Omental fat pad (tissue), 4 donors: Measurements from ENCODE around the gene CPT2. TPM values are rescaled to one million over a fixed set of nuclear protein-coding genes. Genes with fewer than 3 reads are reported as not detected.
"Not testable (repeated sequence)": the region's sequence is repeated elsewhere in the genome, so short reads cannot be mapped to it uniquely, and the experiment has no call there.

ENCODE experiments used
- ATAC-seq: fragments of 150-250 bp; one replicate; pipeline ENCODE4 v1.9.1; 2016; ENCODE audit warnings: mild to moderate bottlenecking, moderate library complexity; ENCODE audit not compliant: low FRiP score
- DNase-seq: peaks from one replicate; pipeline ENCODE4 v3.0.0-alpha.2; 2019; ENCODE audit warnings: low spot score
- total RNA-seq, 4 donors: library from RNA; depleted of rRNA; stranded (reverse); fragments of >200 nt; gene quantifications; one replicate each; pipeline ENCODE4 v1.1.0, GENCODE V29; 2016
- TF ChIP-seq, protein P1 (sequence below), 3 donors: fragments of 450-650 bp; IDR thresholded peaks; one replicate each; pipeline ENCODE4 v1.5.1; 2016 to 2017; ENCODE audit warnings: antibody characterized with exemption in 3 of 3, mild to moderate bottlenecking in 3 of 3, moderate library complexity in 2 of 3

The CPT2 gene
- total RNA-seq, 4 donors from 2014 or later, result 11.4 to 30.4 (median 17.6) TPM

DNA sequence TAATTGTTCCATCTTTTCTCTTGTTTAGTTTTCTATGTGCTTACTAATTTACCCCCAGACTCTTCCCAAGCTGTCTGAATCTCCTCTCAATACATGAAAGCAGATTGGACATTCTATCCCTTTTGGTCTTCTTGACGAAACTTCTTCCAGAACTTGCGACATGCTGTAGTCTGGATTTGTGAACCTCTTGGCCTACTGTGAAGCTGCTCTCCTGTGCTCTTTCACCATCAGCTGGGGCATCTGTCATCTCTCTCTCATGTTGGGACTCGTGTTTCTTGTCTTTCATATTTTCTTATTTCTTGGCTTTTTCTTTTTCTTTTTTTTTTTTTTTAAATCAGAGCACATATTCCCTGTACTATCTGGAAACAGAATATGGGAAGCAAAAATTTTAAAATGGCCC lies 6.8 kb downstream of the CPT2 start:
- TF ChIP-seq, protein P1, sequence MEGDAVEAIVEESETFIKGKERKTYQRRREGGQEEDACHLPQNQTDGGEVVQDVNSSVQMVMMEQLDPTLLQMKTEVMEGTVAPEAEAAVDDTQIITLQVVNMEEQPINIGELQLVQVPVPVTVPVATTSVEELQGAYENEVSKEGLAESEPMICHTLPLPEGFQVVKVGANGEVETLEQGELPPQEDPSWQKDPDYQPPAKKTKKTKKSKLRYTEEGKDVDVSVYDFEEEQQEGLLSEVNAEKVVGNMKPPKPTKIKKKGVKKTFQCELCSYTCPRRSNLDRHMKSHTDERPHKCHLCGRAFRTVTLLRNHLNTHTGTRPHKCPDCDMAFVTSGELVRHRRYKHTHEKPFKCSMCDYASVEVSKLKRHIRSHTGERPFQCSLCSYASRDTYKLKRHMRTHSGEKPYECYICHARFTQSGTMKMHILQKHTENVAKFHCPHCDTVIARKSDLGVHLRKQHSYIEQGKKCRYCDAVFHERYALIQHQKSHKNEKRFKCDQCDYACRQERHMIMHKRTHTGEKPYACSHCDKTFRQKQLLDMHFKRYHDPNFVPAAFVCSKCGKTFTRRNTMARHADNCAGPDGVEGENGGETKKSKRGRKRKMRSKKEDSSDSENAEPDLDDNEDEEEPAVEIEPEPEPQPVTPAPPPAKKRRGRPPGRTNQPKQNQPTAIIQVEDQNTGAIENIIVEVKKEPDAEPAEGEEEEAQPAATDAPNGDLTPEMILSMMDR (IDR thresholded peaks at IDR 0.05), result no peak
- ATAC-seq (no peak), DNase-seq (no peak)

DNA sequence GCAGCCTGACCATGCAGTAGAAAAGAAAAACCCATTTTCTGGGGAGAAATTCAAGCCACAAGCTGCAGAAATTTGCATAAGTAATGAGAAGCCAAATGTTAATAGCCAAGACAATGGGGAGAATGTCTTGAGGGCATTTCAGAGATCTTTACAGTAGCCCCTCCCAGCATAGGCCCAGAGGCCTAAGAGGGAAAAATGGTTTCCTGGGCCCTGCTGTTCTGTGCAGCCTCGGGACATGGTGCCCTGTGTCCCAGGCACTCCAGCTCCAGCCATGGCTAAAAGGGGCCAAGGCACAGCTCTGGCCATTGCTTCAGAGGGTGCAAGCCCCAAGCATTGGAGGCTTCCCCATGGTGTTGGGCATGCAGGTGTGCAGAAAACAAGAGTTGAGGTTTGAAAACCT lies 8.9 kb downstream of the CPT2 start:
- not testable (repeated sequence) for DNase-seq, ATAC-seq

DNA sequence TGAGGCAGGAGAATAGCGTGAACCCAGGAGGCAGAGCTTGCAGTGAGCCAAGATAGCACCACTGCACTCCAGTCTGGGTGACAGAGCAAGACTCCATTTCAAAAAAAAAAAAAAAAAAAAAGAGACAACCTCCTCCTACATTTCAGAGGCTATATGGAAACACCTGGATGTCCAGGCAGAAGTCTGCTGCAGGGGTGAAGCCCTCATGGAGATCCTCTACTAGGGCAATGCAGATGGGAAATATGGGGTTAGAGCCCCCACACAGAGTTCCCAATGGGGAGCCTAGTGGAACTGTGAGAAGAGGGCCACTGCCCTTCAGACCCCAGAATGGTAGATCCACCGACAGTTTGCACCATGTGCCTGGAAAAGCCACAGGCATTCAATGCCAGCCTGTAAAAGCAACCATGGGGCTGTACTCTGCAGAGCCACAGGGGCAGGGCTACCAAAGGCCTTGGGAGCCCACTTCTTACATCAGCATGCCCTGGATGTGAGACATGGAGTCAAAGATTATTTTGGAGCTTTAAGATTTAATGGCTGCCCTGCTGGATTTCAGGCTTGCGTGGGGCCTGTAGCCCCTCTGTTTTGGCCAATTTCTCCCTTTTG lies 9.6 kb downstream of the CPT2 start:
- DNase-seq, ATAC-seq: not testable (repeated sequence)

DNA sequence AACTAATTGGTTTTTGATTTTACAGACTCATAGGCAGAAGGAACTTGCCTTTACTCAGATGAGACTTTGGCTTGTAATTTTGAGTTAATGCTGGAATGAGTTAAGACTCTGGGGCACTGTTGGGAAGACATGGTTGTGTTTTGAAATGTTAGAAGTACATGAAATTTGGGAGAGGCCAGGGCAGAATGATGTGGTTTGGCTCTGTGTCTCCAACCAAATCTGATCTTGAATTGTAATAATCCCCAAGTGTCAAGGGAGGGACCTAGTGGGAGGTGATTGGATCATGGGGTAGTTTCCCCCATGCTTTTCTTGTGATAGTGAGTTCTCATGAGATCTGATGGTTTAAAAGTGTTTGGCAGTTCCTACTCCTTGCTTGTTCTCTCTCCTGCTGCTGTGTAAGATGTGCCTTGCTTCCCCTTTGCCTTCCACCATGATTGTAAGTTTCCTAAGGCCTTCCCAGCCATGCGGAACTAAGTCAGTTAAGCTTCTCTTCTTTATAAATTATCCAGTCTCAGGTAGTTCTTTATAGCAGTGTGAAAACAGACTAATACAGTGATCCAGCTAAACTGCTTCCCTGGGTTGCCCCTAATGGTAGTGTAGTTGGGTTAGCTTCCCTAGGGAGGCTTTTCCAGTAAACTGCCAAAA lies 10.2 kb downstream of the CPT2 start:
- DNase-seq, result no peak
- TF ChIP-seq, protein P1 (IDR thresholded peaks at IDR 0.05), result no peak
- ATAC-seq, result no peak

DNA sequence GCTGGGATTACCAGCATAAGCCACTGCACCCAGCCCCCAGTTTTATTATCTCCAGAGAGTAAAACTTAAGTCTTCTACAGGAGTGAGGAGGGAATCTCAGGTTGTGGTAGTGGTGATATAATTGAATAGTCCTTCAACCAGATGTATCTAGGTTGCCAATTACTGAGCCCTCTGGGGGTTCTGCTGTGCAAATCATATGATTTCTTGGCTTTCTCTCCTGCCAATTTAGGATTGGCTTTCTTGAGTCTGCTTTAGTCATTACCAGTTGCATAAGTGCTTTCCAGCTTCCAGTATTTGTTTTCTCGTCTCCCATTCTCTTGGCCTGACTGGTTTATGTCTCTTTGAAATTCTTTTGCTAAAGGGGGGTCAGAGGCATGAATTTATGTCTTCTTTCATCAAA lies 11.1 kb downstream of the CPT2 start:
- TF ChIP-seq, protein P1 (IDR thresholded peaks at IDR 0.05), result no peak
- DNase-seq (no peak), ATAC-seq (no peak)

DNA sequence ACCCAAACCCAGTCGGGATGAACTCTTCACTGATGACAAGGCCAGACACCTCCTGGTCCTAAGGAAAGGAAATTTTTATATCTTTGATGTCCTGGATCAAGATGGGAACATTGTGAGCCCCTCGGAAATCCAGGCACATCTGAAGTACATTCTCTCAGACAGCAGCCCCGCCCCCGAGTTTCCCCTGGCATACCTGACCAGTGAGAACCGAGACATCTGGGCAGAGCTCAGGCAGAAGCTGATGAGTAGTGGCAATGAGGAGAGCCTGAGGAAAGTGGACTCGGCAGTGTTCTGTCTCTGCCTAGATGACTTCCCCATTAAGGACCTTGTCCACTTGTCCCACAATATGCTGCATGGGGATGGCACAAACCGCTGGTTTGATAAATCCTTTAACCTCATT lies 13.7 kb downstream of the CPT2 start:
- DNase-seq (no peak), ATAC-seq (no peak)
- TF ChIP-seq, protein P1 (IDR thresholded peaks at IDR 0.05), result no peak

DNA sequence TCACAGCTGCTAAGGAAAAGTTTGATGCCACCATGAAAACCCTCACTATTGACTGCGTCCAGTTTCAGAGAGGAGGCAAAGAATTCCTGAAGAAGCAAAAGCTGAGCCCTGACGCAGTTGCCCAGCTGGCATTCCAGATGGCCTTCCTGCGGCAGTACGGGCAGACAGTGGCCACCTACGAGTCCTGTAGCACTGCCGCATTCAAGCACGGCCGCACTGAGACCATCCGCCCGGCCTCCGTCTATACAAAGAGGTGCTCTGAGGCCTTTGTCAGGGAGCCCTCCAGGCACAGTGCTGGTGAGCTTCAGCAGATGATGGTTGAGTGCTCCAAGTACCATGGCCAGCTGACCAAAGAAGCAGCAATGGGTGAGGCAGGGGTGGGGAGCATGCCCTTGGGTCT lies 14.3 kb downstream of the CPT2 start:
- TF ChIP-seq, protein P1 (IDR thresholded peaks at IDR 0.05), result no peak
- ATAC-seq (no peak), DNase-seq (no peak)

DNA sequence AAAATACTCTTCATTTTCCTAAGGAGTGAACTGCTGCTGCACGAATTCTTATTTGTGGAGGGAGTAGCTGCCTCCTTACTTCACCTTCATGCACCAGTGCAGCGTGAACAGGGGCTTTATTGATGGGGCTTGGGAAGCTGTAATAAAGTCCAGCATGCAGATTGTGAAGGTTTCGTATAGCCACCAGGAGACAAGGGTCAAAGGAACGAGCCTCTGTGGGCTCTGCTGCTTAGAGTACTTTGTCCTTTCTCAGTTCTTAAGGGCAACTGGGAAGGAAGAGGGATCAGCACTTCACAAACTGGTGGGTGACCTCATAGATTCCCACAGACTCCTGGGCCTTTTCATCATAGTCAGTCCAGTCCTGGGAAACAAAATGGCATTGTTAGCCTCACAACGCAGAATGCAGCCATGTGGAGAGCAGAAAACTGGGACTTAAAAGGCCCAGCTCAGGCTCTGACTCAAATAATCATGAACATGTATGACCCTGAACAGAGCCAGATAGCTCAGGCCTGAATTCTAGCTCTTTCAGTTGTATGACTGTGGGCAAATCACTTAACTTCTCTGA lies 17.8 kb downstream of the CPT2 start:
- TF ChIP-seq, protein P1 (IDR thresholded peaks at IDR 0.05), result no peak
- ATAC-seq (no peak), DNase-seq (no peak)
